Activated CD8-positive, alpha-beta memory T cell treated with anti-CD3 and anti-CD28 coated beads for 4 hours (primary cell): Measurements from ENCODE around the gene GPR107.

ENCODE experiments used
- DNase-seq, 2 donors: peaks; one replicate each; pipeline ENCODE4 v3.0.0-alpha.2; 2020; ENCODE audit warnings: low read depth in 2 of 2

The GPR107 gene

DNA sequence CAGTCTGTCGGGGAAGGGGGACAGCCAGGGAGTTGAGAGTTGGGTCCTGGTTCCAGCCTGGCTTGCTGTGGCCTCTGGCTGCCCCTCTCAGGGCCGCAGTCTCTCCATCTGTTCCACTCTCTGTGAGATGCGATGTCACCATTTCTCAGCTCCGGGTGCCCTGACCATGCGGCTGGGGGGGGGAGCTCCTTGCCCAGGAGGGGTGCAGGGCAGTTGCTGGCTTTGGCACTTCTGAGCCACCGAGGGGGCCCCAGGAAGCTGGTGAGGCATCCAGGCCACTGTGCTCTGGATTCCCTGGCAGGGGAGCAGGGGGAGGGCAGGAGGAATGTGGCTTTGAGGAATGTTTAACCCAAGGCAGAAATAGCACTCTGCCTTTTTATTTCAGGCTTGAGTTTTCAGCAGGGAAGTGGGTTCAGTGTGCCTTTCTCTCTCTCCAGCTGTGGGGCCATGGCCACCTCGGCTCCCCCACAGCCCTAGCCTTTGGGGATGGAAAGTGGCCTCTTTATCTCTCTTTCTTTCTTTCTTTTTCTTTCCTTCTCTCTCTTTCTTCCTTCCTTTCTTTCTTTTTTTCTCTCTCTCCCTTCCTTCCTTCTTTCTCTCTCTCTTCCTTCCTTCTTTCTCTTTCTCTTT is 129.5 kb downstream of the GPR107 start:
- no peak for DNase-seq

DNA sequence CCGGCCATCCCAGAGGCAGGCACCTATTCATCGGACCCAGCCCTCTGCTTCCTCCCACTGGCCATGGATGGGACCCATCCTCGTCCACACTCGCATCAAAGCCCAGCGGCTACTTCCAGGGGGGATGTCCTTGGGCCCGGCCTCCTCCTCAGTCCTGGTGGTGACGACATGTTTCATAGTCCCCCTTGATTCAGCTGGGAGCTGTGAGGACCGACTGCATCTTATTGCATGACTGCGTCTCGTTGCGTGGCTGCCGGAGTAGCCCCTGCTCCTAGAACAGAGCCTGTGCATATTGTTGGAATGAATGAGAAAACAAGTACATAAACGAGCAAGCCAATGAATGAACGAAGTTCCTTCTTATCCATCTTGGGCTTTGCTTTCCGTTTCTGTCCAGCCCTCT is 131.3 kb downstream of the GPR107 start:
- DNase-seq: no peak

DNA sequence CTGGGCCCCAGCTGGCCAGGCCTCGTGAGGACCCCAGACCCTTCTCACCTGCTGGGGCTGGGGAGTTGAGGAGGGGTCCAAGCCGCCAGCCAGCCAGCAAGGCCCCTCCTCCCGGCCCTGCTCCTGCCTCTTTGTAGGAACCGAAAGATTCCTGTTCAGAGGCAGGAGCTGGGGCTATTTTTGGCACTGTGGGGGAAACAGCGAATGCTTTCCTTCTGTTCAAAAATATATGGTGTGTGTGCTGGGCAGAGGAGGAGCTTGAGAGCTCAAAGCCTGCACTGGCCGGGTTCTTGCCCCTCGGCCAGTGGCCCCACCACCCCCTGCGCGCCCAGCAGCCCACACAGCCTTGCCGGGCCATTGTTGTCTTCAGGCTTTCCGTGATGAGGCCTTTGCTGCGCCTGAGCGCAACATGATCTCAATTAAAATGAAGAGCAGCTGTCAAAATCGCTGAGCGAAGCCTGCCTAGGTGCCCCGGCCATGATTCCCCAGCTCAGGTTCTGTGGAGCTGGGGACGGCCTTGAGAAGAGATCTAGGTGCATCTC is 131.9 kb downstream of the GPR107 start:
- no peak for DNase-seq

DNA sequence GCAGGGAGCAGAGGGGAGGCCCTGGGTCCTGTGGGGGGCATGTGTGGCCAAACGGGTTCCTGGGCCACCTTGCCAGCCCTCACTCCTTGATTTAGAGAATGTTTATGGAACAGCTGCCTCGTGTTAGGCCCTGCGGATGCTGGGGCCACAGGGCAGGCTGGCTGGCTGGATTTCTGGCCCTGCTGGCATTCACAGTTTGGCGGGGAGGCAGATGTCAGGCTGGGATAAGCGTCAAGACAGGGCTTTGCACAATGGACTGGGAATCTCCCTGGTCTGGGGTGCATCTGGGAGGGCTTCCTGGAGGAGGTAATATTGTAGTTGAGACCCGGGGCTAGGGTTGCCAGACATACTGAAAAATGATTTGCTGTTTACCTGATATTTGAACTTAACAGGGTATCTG is 132.3 kb downstream of the GPR107 start:
- DNase-seq: no peak

DNA sequence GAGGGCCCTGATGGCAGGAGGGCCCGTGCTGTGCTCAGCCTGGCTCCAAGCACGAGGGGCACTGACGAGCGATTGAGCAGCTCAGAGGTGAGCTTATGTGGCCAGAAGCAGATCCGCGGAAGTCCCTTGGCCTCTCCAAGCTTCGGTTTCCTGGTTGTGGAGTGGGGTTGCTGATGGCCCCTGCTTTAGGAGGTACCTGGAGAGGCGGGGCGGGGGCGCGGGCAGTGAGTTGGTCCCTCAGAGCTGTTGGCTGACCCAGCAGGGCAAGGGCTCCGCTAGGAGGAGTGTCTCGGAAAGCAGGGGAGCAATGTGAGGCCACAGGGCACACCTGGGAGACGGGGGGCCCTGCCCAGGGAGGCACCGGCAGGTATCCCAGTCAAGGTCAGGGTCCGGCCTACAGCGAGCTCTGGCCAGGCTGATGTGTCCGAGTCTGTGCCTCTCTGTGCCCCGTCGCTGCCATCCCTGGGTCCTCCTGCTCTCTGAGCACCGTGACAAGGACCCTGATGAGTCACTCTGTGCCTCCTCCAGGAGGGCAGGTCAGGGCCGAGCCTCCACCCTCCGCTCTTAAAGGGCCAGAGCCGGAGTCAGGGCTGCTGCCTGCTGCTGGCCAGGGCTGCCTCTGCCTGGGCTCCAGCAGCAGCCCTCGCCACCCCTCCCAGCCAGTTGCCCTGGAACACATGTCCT is 133.3 kb downstream of the GPR107 start:
- DNase-seq: no peak

DNA sequence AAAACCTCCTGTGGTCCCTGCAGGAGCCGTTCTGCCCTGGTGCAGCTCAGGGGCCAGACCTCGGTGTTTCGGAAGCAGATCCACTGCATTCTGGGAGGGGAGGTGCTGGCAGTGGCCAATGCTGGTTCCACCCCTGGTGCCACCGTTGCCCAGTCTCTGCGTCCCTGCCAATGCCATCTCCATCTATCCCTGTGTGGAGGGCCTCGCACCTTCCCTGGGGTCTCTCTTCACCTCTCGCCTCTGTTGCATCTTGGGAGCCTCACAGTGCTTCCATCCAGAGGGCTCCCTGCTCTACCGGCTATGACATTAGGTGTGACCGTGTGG is 133.8 kb downstream of the GPR107 start:
- no peak for DNase-seq

DNA sequence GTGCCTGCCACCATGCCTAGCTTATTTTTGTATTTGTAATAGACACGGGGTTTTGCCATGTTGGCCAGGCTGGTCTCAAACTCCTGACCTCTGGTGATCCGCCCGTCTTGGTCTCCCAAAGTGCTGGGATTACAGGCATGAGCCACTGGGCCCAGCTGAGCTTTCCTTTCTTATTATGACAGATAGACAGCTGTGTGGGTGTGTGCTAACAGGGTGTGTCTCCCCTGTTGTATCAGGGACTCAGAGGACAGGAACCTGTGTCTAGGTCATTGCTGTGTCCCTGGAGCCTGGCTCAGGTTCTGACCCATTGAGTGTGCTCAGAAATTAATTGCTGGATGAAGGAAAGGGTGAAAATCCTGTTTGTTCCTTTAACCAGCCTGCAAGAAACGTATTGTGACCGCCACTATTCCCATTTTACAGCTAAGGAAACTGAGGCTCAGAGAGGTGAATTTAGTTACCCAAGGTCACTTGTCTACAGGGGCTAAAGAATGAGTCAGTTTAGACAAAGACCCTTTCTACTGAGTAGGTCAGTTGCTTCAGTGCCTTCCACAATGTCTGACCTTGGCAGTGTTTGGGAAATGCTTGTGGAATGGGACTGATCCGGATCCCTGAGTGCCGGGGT is 135.3 kb downstream of the GPR107 start:
- DNase-seq: no peak
